NCI-H2196 (cell line): ENCODE results near the gene SNED1.

Experiments
- DNase-seq: peaks from one replicate; lab custom pipeline; 2025; ENCODE audit not compliant: unreplicated experiment; lab: John Stamatoyannopoulos, UW

Gene SNED1

GRCh38 chr2:241123816-241124536 is 125.6 kb downstream of the SNED1 start:
- DNase-seq, result no peak

- no peak for DNase-seq
These were observed 127.2 kb downstream of the SNED1 start for GRCh38 chr2:241125626-241126025.

- DNase-seq, result no peak
These were observed 127.8 kb downstream of the SNED1 start for GRCh38 chr2:241126201-241126611.

- no peak for DNase-seq
These were observed 128.4 kb downstream of the SNED1 start for GRCh38 chr2:241126771-241127202.

- no peak for DNase-seq
These were observed 129.8 kb downstream of the SNED1 start for GRCh38 chr2:241128266-241128665.

GRCh38 chr2:241129086-241129871 is 130.9 kb downstream of the SNED1 start:
- no peak for DNase-seq

- DNase-seq, result no peak
These were observed 131.9 kb downstream of the SNED1 start for GRCh38 chr2:241130316-241130715.

GRCh38 chr2:241131531-241131930 is 133.1 kb downstream of the SNED1 start:
- DNase-seq, result no peak

- no peak for DNase-seq
These were observed 134.4 kb downstream of the SNED1 start for GRCh38 chr2:241132538-241133435.

GRCh38 chr2:241133436-241133820 is 135.0 kb downstream of the SNED1 start:
- no peak for DNase-seq

GRCh38 chr2:241134711-241135110 is 136.3 kb downstream of the SNED1 start:
- DNase-seq, result no peak

- DNase-seq, result no peak
These were observed 137.3 kb downstream of the SNED1 start for GRCh38 chr2:241135737-241136136.

GRCh38 chr2:241136191-241136590 is 137.8 kb downstream of the SNED1 start:
- DNase-seq, result no peak

GRCh38 chr2:241136661-241137260 is 138.3 kb downstream of the SNED1 start:
- DNase-seq, result no peak

GRCh38 chr2:241137276-241138190 is 139.1 kb downstream of the SNED1 start:
- DNase-seq, result no peak

- no peak for DNase-seq
These were observed 140.1 kb downstream of the SNED1 start for GRCh38 chr2:241138471-241138870.

- no peak for DNase-seq
These were observed 141.4 kb downstream of the SNED1 start for GRCh38 chr2:241139531-241140444.

- DNase-seq, result no peak
These were observed 142.0 kb downstream of the SNED1 start for GRCh38 chr2:241140445-241140840.

GRCh38 chr2:241141214-241141770 is 142.9 kb downstream of the SNED1 start:
- DNase-seq, result no peak
